ENCODE results near the gene TMEM108. TPM values are rescaled to one million over a fixed set of nuclear protein-coding genes. Genes with fewer than 3 reads are reported as not detected.

TMEM108 gene
- polyA plus RNA-seq, 1 donor = 2.8 TPM

DNA sequence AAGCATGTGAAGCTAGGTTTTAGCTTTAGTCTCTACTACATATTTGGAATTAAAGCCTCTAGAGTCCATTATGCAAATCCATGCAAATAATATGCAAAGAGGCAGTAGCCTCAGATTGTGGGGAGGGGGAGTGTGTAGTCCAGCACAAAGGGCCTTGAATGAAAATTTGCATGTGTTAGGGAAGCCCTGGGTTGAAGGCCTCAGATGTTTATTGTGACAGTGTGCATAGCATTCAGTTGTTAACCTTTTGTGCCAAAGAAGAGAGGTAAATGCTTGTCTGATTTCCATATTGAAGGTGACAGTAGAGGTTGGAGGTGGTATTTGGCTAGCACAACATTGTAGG is 337.2 kb downstream of the TMEM108 start:
- no peak overlapping the region for H3K27ac ChIP-seq (ENCODE audit: low read length)
- no peaks in the 10 kb centered on the region for H3K4me1 ChIP-seq (ENCODE audit: control insufficient read depth, insufficient read depth, low read length)
- H3K4me3 ChIP-seq (ENCODE audit: low read length) = no peak overlapping the region
- DNase-seq = no peak
- no peaks in the 10 kb centered on the region for H3K27me3 ChIP-seq (ENCODE audit: control insufficient read depth, insufficient read depth, low read length)
- no peaks in the 10 kb centered on the region for H3K36me3 ChIP-seq (ENCODE audit: control insufficient read depth, insufficient read depth, low read length)
- H3K9me3 ChIP-seq (ENCODE audit: control insufficient read depth, low read depth, low read length) = no peaks in the 10 kb centered on the region

DNA sequence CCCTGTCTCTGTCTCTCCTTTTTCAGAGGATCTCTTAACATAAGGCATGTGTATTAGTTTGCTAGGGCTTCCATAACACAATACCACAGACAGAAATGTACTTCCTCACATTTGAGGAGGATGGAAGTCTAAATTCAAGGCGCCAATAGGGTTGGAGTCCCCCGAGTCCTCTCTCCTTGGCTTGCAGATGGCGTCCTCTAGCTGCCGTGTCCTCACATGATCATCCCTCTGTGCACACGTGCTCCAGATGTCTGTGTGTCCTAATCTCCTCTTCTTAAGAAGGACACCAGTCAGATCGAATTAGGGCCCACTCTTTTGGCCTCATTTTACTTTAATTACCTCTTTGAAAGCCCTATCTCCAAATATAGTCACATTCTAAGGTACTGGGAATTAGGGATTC is 338.6 kb downstream of the TMEM108 start:
- WGBS (ENCODE audit: insufficient coverage, low lambda C conversion rate) = no CpG with 5 or more reads among the region's 6 CpGs
- Histone ChIP-seq H3K36me3 (ENCODE audit: control insufficient read depth, insufficient read depth, low read length) (no peaks in the 10 kb centered on the region), H3K27me3 (ENCODE audit: control insufficient read depth, insufficient read depth, low read length) (no peaks in the 10 kb centered on the region)

DNA sequence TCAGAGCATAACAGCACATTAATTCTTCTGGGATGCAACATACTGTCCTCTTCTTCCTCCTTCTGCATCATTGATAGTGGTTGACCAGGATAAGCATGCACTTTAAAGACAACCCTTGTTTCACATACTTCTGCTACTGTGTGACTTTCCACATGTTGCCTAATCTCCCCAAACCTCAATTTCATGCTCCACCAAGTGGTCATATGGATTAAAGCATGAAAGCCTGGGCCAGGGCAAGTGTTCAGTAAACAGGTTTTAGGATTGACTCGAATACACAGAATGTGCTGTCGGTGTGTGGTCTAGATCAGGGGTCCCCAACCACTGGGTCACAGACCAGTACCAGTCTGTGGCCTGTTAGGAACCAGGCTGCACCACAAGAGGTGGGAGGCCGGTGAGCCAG is 339.2 kb downstream of the TMEM108 start:
- Histone ChIP-seq H3K27me3 (ENCODE audit: control insufficient read depth, insufficient read depth, low read length) (no peaks in the 10 kb centered on the region), H3K27ac (ENCODE audit: low read length) (no peak overlapping the region), H3K4me1 (ENCODE audit: control insufficient read depth, insufficient read depth, low read length) (no peaks in the 10 kb centered on the region), H3K9me3 (ENCODE audit: control insufficient read depth, low read depth, low read length) (no peaks in the 10 kb centered on the region), H3K36me3 (ENCODE audit: control insufficient read depth, insufficient read depth, low read length) (no peaks in the 10 kb centered on the region), H3K4me3 (ENCODE audit: low read length) (no peak overlapping the region)
- no peak for DNase-seq
- WGBS (ENCODE audit: insufficient coverage, low lambda C conversion rate) = no CpG with 5 or more reads among the region's 3 CpGs

More for the DNA sequence above, 338.6 kb downstream of the TMEM108 start:
- DNase-seq = no peak
- no peak overlapping the region for H3K4me3 ChIP-seq (ENCODE audit: low read length)
- no peaks in the 10 kb centered on the region for H3K9me3 ChIP-seq (ENCODE audit: control insufficient read depth, low read depth, low read length)
- H3K27ac ChIP-seq (ENCODE audit: low read length) = no peak overlapping the region
- H3K4me1 ChIP-seq (ENCODE audit: control insufficient read depth, insufficient read depth, low read length) = no peaks in the 10 kb centered on the region

DNA sequence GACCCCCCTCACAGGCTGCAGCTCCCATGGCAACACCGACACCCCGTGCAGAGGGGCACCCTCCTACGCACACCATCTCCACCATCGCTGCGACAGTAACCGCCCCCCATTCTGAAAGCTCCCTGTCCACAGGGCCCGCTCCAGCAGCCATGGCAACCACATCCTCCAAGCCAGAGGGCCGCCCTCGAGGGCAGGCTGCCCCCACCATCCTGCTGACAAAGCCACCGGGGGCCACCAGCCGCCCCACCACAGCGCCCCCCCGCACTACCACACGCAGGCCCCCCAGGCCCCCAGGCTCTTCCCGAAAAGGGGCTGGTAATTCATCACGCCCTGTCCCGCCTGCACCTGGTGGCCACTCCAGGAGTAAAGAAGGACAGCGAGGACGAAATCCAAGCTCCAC is 341.7 kb downstream of the TMEM108 start:
- WGBS (ENCODE audit: insufficient coverage, low lambda C conversion rate) = no CpG with 5 or more reads among the region's 19 CpGs
- DNase-seq = no peak
- no peaks in the 10 kb centered on the region for H3K9me3 ChIP-seq (ENCODE audit: control insufficient read depth, low read depth, low read length)
- H3K4me3 ChIP-seq (ENCODE audit: low read length) = no peak overlapping the region
- no peaks in the 10 kb centered on the region for H3K4me1 ChIP-seq (ENCODE audit: control insufficient read depth, insufficient read depth, low read length)
- no peak overlapping the region for H3K27ac ChIP-seq (ENCODE audit: low read length)
- H3K27me3 ChIP-seq (ENCODE audit: control insufficient read depth, insufficient read depth, low read length) = no peaks in the 10 kb centered on the region
- no peaks in the 10 kb centered on the region for H3K36me3 ChIP-seq (ENCODE audit: control insufficient read depth, insufficient read depth, low read length)

DNA sequence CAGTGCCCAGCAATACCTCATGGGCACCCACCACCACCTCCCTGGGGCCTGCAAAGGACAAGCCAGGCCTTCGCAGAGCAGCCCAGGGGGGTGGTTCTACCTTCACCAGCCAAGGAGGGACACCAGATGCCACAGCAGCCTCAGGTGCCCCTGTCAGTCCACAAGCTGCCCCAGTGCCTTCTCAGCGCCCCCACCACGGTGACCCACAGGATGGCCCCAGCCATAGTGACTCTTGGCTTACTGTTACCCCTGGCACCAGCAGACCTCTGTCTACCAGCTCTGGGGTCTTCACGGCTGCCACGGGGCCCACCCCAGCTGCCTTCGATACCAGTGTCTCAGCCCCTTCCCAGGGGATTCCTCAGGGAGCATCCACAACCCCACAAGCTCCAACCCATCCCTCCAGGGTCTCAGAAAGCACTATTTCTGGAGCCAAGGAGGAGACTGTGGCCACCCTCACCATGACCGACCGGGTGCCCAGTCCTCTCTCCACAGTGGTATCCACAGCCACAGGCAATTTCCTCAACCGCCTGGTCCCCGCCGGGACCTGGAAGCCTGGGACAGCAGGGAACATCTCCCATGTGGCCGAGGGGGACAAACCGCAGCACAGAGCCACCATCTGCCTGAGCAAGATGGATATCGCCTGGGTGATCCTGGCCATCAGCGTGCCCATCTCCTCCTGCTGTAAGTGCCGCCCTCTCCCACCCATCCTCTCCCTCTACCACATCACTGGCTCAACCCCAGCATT is 342.5 kb downstream of the TMEM108 start:
- H3K27ac ChIP-seq (ENCODE audit: low read length) = no peak overlapping the region
- no peaks in the 10 kb centered on the region for H3K36me3 ChIP-seq (ENCODE audit: control insufficient read depth, insufficient read depth, low read length)
- H3K4me1 ChIP-seq (ENCODE audit: control insufficient read depth, insufficient read depth, low read length) = no peaks in the 10 kb centered on the region
- no peaks in the 10 kb centered on the region for H3K9me3 ChIP-seq (ENCODE audit: control insufficient read depth, low read depth, low read length)
- no peak overlapping the region for H3K4me3 ChIP-seq (ENCODE audit: low read length)
- WGBS (ENCODE audit: insufficient coverage, low lambda C conversion rate) = 100% methylated on average over 1 of the region's 16 CpGs
- no peak for DNase-seq
- no peaks in the 10 kb centered on the region for H3K27me3 ChIP-seq (ENCODE audit: control insufficient read depth, insufficient read depth, low read length)

DNA sequence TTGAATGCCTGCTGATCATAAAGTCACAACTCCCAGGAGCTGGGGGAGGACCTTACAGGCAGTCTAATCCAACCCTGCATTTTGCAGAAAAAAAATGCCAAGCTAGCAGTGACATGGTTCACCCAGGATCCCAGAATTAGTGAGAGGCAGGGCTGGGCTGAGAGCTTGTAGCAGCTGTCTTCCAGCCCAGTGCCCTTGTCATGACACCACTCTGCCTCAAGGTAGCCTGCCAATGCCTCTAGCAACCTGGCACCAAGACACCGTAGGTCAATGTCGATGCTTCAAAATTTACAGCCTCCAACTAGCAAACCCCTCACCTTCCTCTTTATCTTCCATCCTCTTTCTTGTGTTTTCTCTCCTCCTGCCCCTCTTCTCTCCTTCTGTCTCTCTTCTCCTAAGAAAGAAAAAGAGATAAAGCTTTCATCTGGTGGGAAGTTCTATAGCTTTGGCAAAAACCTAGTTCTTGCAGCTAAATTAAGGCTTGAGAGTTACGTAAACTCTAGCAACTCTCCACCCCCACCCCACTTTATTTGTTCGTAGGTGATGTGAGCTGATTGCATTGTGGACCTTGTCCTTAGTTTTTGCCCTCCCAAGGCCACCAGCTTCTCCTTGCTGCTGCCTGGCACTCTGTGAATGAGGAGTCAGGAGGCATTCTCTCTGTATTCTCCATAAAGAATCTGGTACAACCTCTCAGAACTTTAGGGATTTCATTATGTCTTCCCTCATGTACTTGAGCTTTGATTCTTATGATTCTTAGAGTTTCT is 343.3 kb downstream of the TMEM108 start:
- no peak for DNase-seq
- no CpG with 5 or more reads among the region's 4 CpGs for WGBS (ENCODE audit: insufficient coverage, low lambda C conversion rate)

DNA sequence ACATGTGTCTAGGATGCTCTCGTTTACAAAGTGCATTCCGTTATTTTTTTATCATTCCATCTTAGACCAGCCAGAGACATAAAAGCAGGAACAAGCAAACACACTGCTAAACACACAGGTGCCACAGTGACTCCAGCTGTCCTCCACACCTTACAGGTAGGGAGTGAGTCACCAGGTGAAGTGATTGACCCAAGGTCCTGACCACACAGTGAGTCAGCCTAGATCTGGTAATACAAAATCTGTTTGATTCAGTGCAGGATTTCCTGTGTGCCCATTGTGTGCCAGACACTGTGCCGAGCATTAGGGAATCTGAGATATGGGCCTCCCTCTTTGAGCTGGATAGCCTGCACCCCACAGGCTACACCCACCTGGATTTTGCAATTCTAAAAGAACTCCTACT is 345.0 kb downstream of the TMEM108 start:
- no peaks in the 10 kb centered on the region for H3K36me3 ChIP-seq (ENCODE audit: control insufficient read depth, insufficient read depth, low read length)
- H3K9me3 ChIP-seq (ENCODE audit: control insufficient read depth, low read depth, low read length) = no peaks in the 10 kb centered on the region
- no peak overlapping the region for H3K27ac ChIP-seq (ENCODE audit: low read length)
- no peaks in the 10 kb centered on the region for H3K4me1 ChIP-seq (ENCODE audit: control insufficient read depth, insufficient read depth, low read length)
- no CpG with 5 or more reads among the region's 3 CpGs for WGBS (ENCODE audit: insufficient coverage, low lambda C conversion rate)
- no peaks in the 10 kb centered on the region for H3K27me3 ChIP-seq (ENCODE audit: control insufficient read depth, insufficient read depth, low read length)
- no peak for DNase-seq
- H3K4me3 ChIP-seq (ENCODE audit: low read length) = no peak overlapping the region

More for the DNA sequence above, 343.3 kb downstream of the TMEM108 start:
- no peak overlapping the region for H3K27ac ChIP-seq (ENCODE audit: low read length)
- no peaks in the 10 kb centered on the region for H3K36me3 ChIP-seq (ENCODE audit: control insufficient read depth, insufficient read depth, low read length)
- no peaks in the 10 kb centered on the region for H3K27me3 ChIP-seq (ENCODE audit: control insufficient read depth, insufficient read depth, low read length)
- H3K4me3 ChIP-seq (ENCODE audit: low read length) = no peak overlapping the region
- H3K4me1 ChIP-seq (ENCODE audit: control insufficient read depth, insufficient read depth, low read length) = no peaks in the 10 kb centered on the region
- no peaks in the 10 kb centered on the region for H3K9me3 ChIP-seq (ENCODE audit: control insufficient read depth, low read depth, low read length)

DNA sequence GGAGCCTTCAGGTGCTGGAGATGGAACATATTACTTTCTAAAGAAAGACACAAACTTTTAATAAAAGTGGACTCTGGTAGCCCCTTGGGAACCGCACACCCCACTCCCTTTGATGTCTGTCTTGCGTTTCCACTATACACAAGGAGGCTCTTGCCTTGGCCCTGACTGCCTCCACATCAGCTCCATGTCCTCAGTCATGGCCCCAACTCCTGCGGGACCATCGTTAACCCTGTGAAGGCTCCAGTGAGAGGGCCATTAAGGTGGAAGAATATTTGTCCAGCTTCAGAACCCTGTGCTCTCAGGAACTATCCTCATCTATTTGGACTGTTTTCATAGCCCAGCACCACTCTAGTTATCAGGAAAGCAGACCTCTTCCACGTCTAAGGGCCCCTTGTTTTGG is 345.6 kb downstream of the TMEM108 start:
- H3K4me1 ChIP-seq (ENCODE audit: control insufficient read depth, insufficient read depth, low read length) = no peaks in the 10 kb centered on the region
- H3K27ac ChIP-seq (ENCODE audit: low read length) = no peak overlapping the region
- no peaks in the 10 kb centered on the region for H3K27me3 ChIP-seq (ENCODE audit: control insufficient read depth, insufficient read depth, low read length)
- H3K9me3 ChIP-seq (ENCODE audit: control insufficient read depth, low read depth, low read length) = no peaks in the 10 kb centered on the region
- no peak for DNase-seq
- WGBS (ENCODE audit: insufficient coverage, low lambda C conversion rate) = no CpG with 5 or more reads among the region's 5 CpGs
- no peaks in the 10 kb centered on the region for H3K36me3 ChIP-seq (ENCODE audit: control insufficient read depth, insufficient read depth, low read length)
- H3K4me3 ChIP-seq (ENCODE audit: low read length) = no peak overlapping the region

DNA sequence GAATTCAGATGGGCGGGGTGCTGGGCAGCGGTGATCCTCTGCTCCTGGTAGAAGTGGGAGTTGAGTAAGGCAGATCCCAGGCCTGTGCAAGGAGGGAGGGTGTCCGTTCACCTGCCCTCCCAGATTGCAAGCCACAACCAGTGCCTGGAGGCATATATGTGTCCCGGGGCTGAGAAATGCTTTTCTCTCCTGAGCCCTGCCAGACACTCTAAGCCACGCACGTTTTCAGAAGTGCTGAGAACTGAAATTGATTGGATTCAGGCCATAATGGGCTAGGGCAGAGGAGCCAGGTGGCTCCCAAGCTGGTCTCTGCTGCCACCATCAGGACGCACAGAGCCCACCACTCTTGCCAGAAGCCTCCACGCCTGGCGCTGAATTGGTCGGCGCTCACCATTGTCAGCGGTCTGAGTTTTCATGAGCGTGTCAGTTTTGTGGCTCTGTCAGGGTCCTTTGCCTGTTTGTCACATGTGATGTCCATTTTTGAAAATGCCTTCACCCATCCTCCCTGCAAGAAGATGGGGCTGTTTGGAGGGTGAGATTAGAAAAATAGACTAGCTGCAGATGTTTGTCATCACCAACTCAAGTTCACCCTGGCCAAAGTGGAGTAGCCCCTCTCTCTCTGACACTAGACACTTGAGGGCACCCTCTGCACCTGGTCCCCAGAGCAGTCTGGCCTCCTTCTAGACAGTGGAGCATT is 346.3 kb downstream of the TMEM108 start:
- Histone ChIP-seq H3K9me3 (ENCODE audit: control insufficient read depth, low read depth, low read length) (no peaks in the 10 kb centered on the region), H3K27me3 (ENCODE audit: control insufficient read depth, insufficient read depth, low read length) (no peaks in the 10 kb centered on the region), H3K27ac (ENCODE audit: low read length) (no peak overlapping the region), H3K36me3 (ENCODE audit: control insufficient read depth, insufficient read depth, low read length) (no peaks in the 10 kb centered on the region), H3K4me3 (ENCODE audit: low read length) (no peak overlapping the region), H3K4me1 (ENCODE audit: control insufficient read depth, insufficient read depth, low read length) (no peaks in the 10 kb centered on the region)
- WGBS (ENCODE audit: insufficient coverage, low lambda C conversion rate) = no CpG with 5 or more reads among the region's 13 CpGs
- peak; percentile 42 to 51 for DNase-seq

DNA sequence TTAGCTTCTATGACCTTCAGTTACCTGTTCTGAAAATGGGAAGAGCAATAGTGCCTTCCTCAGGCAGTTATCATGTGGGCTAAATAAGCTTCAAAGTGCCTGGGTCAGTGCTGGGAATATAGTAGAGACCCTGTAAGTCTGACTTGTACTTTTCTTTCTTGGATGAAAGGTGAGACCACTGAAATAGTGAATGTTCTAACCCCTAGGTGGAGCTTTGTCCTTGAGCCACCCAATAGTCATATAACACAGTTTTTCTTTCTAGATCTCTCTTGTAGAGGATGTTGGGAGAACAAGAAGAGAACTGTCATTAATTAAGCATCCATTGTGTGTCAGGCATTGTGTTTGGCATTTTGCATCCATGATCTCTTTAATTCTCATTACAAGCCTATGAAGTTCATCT is 348.7 kb downstream of the TMEM108 start:
- no peak overlapping the region for H3K27ac ChIP-seq (ENCODE audit: low read length)
- no peaks in the 10 kb centered on the region for H3K9me3 ChIP-seq (ENCODE audit: control insufficient read depth, low read depth, low read length)
- no peaks in the 10 kb centered on the region for H3K36me3 ChIP-seq (ENCODE audit: control insufficient read depth, insufficient read depth, low read length)
- no peaks in the 10 kb centered on the region for H3K4me1 ChIP-seq (ENCODE audit: control insufficient read depth, insufficient read depth, low read length)
- DNase-seq = no peak
- no peak overlapping the region for H3K4me3 ChIP-seq (ENCODE audit: low read length)
- no peaks in the 10 kb centered on the region for H3K27me3 ChIP-seq (ENCODE audit: control insufficient read depth, insufficient read depth, low read length)
